ENCODE data around the gene ZNF529. TPM values are rescaled to one million over a fixed set of nuclear protein-coding genes. Genes with fewer than 3 reads are reported as not detected.
A peak's percentile ranks its signal among the peaks of the same experiment; 100 is the strongest.

ZNF529 gene
- total and polyA plus RNA-seq, 4 donors = 1.4 to 9.5 (median 3.0) TPM

DNA sequence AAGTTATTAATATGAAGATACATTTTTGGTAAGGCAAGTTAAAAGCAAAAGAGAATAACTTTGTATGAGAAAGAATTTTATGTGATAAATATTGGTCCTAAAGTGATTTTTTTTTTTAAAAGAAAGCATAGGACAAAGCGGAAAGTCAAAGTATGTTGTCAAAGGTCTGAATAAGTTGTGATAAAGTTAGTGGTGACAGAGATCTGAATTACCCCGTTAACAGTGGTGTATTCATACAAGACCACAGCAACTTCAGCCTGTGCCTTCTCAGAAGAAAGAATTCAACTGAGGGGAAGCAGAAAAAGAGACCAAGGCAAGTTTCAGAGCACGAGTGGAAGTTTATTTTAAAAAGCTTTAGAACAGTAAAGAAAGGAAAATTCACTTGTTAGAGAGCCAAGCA, 64.8 kb downstream of the ZNF529 start:
- Histone ChIP-seq H3K9me3 (ENCODE audit: control insufficient read depth in 4 of 4, low read length in 3 of 4) (peaks cover 33 to 58% (median 36%) of the 10 kb centered on the region in 4 donors), H3K9ac (ENCODE audit: low read depth in 1 of 2, low read length in 2 of 2) (no peak overlapping the region), H3K36me3 (ENCODE audit: control insufficient read depth in 4 of 4, insufficient read depth in 3 of 4, low read depth in 1 of 4, low read length in 3 of 4) (peaks cover 0 to 8% (median 1%) of the 10 kb centered on the region in 4 donors), H3K4me1 (ENCODE audit: control insufficient read depth in 4 of 4, insufficient read depth in 4 of 4, low read length in 3 of 4) (no peaks in the 10 kb centered on the region), H3K27me3 (ENCODE audit: control insufficient read depth in 4 of 4, insufficient read depth in 4 of 4, low read length in 3 of 4) (no peaks in the 10 kb centered on the region), H3K4me3 (ENCODE audit: low read depth in 1 of 3, low read length in 3 of 3) (no peak overlapping the region), H3K27ac (ENCODE audit: low read depth in 1 of 2, low read length in 2 of 2) (no peak overlapping the region)
- TF ChIP-seq HNF4G (IDR thresholded peaks at IDR 0.05) = no peak
- TF ChIP-seq, protein P1, sequence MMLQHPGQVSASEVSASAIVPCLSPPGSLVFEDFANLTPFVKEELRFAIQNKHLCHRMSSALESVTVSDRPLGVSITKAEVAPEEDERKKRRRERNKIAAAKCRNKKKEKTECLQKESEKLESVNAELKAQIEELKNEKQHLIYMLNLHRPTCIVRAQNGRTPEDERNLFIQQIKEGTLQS (IDR thresholded peaks at IDR 0.05) = no peak
- no peak for TF ChIP-seq FOXA1 (IDR thresholded peaks at IDR 0.05)
- no peak for TF ChIP-seq HNF4A (conservative IDR thresholded peaks at IDR 0.05)
- TF ChIP-seq YY1 (IDR thresholded peaks at IDR 0.05) = no peak
- TF ChIP-seq, protein P2, sequence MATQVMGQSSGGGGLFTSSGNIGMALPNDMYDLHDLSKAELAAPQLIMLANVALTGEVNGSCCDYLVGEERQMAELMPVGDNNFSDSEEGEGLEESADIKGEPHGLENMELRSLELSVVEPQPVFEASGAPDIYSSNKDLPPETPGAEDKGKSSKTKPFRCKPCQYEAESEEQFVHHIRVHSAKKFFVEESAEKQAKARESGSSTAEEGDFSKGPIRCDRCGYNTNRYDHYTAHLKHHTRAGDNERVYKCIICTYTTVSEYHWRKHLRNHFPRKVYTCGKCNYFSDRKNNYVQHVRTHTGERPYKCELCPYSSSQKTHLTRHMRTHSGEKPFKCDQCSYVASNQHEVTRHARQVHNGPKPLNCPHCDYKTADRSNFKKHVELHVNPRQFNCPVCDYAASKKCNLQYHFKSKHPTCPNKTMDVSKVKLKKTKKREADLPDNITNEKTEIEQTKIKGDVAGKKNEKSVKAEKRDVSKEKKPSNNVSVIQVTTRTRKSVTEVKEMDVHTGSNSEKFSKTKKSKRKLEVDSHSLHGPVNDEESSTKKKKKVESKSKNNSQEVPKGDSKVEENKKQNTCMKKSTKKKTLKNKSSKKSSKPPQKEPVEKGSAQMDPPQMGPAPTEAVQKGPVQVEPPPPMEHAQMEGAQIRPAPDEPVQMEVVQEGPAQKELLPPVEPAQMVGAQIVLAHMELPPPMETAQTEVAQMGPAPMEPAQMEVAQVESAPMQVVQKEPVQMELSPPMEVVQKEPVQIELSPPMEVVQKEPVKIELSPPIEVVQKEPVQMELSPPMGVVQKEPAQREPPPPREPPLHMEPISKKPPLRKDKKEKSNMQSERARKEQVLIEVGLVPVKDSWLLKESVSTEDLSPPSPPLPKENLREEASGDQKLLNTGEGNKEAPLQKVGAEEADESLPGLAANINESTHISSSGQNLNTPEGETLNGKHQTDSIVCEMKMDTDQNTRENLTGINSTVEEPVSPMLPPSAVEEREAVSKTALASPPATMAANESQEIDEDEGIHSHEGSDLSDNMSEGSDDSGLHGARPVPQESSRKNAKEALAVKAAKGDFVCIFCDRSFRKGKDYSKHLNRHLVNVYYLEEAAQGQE (IDR thresholded peaks at IDR 0.05) = no peak
- TF ChIP-seq EGR1 (IDR thresholded peaks at IDR 0.05; ENCODE audit: low read depth in 2 of 2) = no peak
- TF ChIP-seq GABPA (IDR thresholded peaks at IDR 0.05 in 1 of 2, conservative IDR thresholded peaks at IDR 0.05 in 1 of 2) = no peak
- TF ChIP-seq, protein P3, sequence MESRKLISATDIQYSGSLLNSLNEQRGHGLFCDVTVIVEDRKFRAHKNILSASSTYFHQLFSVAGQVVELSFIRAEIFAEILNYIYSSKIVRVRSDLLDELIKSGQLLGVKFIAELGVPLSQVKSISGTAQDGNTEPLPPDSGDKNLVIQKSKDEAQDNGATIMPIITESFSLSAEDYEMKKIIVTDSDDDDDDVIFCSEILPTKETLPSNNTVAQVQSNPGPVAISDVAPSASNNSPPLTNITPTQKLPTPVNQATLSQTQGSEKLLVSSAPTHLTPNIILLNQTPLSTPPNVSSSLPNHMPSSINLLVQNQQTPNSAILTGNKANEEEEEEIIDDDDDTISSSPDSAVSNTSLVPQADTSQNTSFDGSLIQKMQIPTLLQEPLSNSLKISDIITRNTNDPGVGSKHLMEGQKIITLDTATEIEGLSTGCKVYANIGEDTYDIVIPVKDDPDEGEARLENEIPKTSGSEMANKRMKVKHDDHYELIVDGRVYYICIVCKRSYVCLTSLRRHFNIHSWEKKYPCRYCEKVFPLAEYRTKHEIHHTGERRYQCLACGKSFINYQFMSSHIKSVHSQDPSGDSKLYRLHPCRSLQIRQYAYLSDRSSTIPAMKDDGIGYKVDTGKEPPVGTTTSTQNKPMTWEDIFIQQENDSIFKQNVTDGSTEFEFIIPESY (IDR thresholded peaks at IDR 0.05) = no peak
- TF ChIP-seq NR2F2 (IDR thresholded peaks at IDR 0.05) = no peak
- TF ChIP-seq, protein P4, sequence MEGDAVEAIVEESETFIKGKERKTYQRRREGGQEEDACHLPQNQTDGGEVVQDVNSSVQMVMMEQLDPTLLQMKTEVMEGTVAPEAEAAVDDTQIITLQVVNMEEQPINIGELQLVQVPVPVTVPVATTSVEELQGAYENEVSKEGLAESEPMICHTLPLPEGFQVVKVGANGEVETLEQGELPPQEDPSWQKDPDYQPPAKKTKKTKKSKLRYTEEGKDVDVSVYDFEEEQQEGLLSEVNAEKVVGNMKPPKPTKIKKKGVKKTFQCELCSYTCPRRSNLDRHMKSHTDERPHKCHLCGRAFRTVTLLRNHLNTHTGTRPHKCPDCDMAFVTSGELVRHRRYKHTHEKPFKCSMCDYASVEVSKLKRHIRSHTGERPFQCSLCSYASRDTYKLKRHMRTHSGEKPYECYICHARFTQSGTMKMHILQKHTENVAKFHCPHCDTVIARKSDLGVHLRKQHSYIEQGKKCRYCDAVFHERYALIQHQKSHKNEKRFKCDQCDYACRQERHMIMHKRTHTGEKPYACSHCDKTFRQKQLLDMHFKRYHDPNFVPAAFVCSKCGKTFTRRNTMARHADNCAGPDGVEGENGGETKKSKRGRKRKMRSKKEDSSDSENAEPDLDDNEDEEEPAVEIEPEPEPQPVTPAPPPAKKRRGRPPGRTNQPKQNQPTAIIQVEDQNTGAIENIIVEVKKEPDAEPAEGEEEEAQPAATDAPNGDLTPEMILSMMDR (IDR thresholded peaks at IDR 0.05; ENCODE audit: low read depth, low read length, missing input control) = no peak
- 88% methylated on average over 3 of the region's 3 CpGs for WGBS
- no peak for DNase-seq (ENCODE audit: low spot score)

DNA sequence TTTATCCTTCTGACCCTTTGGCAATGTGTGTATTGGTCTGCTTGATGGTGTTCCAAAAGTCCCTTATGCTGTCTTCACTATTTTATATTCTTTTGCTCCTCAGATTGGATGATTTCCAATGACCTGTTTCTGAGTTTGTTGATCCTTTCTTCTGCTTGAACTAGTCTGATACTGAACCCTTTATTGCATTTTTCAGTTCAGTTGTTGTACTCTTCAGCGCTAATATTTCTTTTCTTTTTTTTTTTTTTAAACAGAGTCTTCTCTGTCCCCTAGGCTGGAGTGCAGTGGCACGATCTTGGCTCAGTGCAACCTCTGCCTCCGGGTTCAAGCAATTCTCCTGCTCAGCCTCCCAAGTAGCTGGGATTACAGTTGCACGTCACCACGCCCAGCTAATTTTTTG, 71.1 kb downstream of the ZNF529 start:
- H3K9ac ChIP-seq (ENCODE audit: low read depth in 1 of 2, low read length in 2 of 2) = no peak overlapping the region
- DNase-seq (ENCODE audit: low spot score) = no peak
- no peaks in the 10 kb centered on the region for H3K27me3 ChIP-seq (ENCODE audit: control insufficient read depth in 4 of 4, insufficient read depth in 4 of 4, low read length in 3 of 4)
- 87% methylated on average over 5 of the region's 5 CpGs for WGBS
- no peaks in the 10 kb centered on the region for H3K4me1 ChIP-seq (ENCODE audit: control insufficient read depth in 4 of 4, insufficient read depth in 4 of 4, low read length in 3 of 4)
- no peaks in the 10 kb centered on the region for H3K36me3 ChIP-seq (ENCODE audit: control insufficient read depth in 4 of 4, insufficient read depth in 3 of 4, low read depth in 1 of 4, low read length in 3 of 4)
- H3K4me3 ChIP-seq (ENCODE audit: low read depth in 1 of 3, low read length in 3 of 3) = peak overlapping the region in 1 of 3 donors; percentile 5
- H3K9me3 ChIP-seq (ENCODE audit: control insufficient read depth in 4 of 4, low read length in 3 of 4) = peaks cover 18 to 48% (median 40%) of the 10 kb centered on the region in 4 donors
- H3K27ac ChIP-seq (ENCODE audit: low read depth in 1 of 2, low read length in 2 of 2) = no peak overlapping the region
- TF ChIP-seq, protein P4 (IDR thresholded peaks at IDR 0.05; ENCODE audit: low read depth, low read length, missing input control) = no peak
- TF ChIP-seq, protein P1 (IDR thresholded peaks at IDR 0.05) = no peak
- no peak for TF ChIP-seq TAF1 (conservative IDR thresholded peaks at IDR 0.05)
- TF ChIP-seq SP1 (IDR thresholded peaks at IDR 0.05) = no peak
- no peak for TF ChIP-seq FOXA2 (IDR thresholded peaks at IDR 0.05)
- no peak for TF ChIP-seq JUND (IDR thresholded peaks at IDR 0.05)
- no peak for TF ChIP-seq RAD21 (IDR thresholded peaks at IDR 0.05)
- TF ChIP-seq RXRA (IDR thresholded peaks at IDR 0.05) = no peak
- TF ChIP-seq, protein P5, sequence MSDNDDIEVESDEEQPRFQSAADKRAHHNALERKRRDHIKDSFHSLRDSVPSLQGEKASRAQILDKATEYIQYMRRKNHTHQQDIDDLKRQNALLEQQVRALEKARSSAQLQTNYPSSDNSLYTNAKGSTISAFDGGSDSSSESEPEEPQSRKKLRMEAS (IDR thresholded peaks at IDR 0.05) = no peak
- TF ChIP-seq FOXA1 (IDR thresholded peaks at IDR 0.05) = no peak
- TF ChIP-seq, protein P2 (IDR thresholded peaks at IDR 0.05) = no peak
- TF ChIP-seq HNF4A (conservative IDR thresholded peaks at IDR 0.05) = no peak
- no peak for TF ChIP-seq EGR1 (IDR thresholded peaks at IDR 0.05; ENCODE audit: low read depth in 2 of 2)
